Upper lobe of left lung (tissue), 6 donors: ENCODE results near the gene MMP24. TPM values are rescaled to one million over a fixed set of nuclear protein-coding genes. Genes with fewer than 3 reads are reported as not detected.

Source experiments
- ATAC-seq, 2 donors: fragments of 200-7000 bp; cut with Tn5 transposase; one replicate each; pipeline ENCODE4 v1.9.1; 2022; ENCODE audit warnings: mild to moderate bottlenecking in 2 of 2, moderate library complexity in 2 of 2; ENCODE audit not compliant: low FRiP score in 2 of 2
- DNase-seq, 2 donors: peaks; one replicate each; pipeline ENCODE4 v3.0.0-alpha.2; 2019 to 2020
- H3K27ac ChIP-seq, 4 donors: fragments of 200-600 bp; sonication (generic); one replicate each; pipeline ENCODE4 v1.5.1; 2016 to 2019
- H3K27me3 ChIP-seq, 4 donors: fragments of 200-600 bp; sonication (generic); one replicate each; pipeline ENCODE4 v1.5.1; 2017 to 2019
- H3K36me3 ChIP-seq, 4 donors: fragments of 200-600 bp; sonication (generic); one replicate each; pipeline ENCODE4 v1.5.1; 2016 to 2019
- H3K4me1 ChIP-seq, 4 donors: fragments of 200-600 bp; sonication (generic); one replicate each; pipeline ENCODE4 v1.5.1; 2018 to 2019
- H3K4me3 ChIP-seq, 4 donors: fragments of 200-600 bp; sonication (generic); one replicate each; pipeline ENCODE4 v1.5.1; 2017 to 2019; ENCODE audit warnings: mild to moderate bottlenecking in 2 of 4, moderate library complexity in 1 of 4
- H3K9me3 ChIP-seq, 4 donors: fragments of 200-600 bp; sonication (generic); one replicate each; pipeline ENCODE4 v1.5.1; 2018 to 2019
- CTCF ChIP-seq, 6 experiments: fragments of 450-650 bp in 4 of 6; fragments of 200-600 bp in 2 of 6; sonication (generic) in 2 of 6; IDR thresholded peaks; one replicate each; pipeline ENCODE4 v1.5.1; 2016 to 2019; ENCODE audit warnings: antibody characterized with exemption in 6 of 6
- EP300 ChIP-seq, 4 donors: sonication (generic); formaldehyde crosslinking; IDR thresholded peaks; one replicate each; pipeline ENCODE4 v1.5.1; 2017; ENCODE audit warnings: antibody characterized with exemption in 4 of 4, control low read depth in 2 of 4
- POLR2A ChIP-seq, 4 donors: fragments of 450-650 bp; IDR thresholded peaks; one replicate each; pipeline ENCODE4 v1.5.1; 2016 to 2017; ENCODE audit warnings: antibody characterized with exemption in 4 of 4, mild to moderate bottlenecking in 2 of 4
- POLR2AphosphoS5 ChIP-seq, 2 donors: sonication (generic); formaldehyde crosslinking; IDR thresholded peaks; one replicate each; pipeline ENCODE4 v1.5.1; 2017; ENCODE audit warnings: antibody characterized with exemption in 2 of 2
- WGBS, 2 donors: methylation state at CpG; one replicate each; pipeline ENCODE4 v1.1.5; 2017 to 2018; 5-methylcytosine and 5-hydroxymethylcytosine counted together
- total RNA-seq, 6 donors: library from RNA; depleted of rRNA in 4 of 6; stranded (reverse); fragments of >200 nt in 4 of 6; gene quantifications; one replicate each; pipeline versions ENCODE4 v1.1.0 to v1.2.1, GENCODE V29; 2016 to 2021
- donor health status: DM: no; HTN: no; CAD: no; lungs with moderate emphysema.
- donor health status: DM: no; HTN: yes; CAD: no; lungs with severe emphysema.

Gene MMP24
- total RNA-seq, 6 donors from 2014 or later: 7.3 to 25.4 (median 15.6) TPM

DNA sequence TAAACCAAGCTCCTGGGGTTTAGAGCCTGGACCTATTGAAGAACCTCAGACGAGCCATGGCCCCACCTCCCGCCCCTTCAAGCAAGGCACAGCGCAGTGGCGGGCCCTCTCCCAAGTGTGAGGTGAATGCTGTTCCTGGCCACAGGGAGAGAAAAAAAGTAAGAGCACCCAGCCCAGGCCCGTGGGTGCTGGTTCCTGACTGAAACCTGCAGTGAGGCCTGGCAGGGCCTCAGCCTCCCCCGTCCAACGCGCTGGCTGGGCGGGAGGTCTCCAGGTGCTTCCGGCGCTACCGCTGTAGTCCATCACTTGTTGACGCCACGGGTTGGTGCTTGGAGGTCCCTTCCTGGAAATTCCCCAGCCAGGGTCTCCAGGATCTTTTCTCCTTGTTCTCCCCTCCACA lies 71.2 kb downstream of the MMP24 start:
- H3K36me3 ChIP-seq: no peaks in the 10 kb centered on the region
- TF ChIP-seq POLR2AphosphoS5 (IDR thresholded peaks at IDR 0.05): no peak
- TF ChIP-seq POLR2A (IDR thresholded peaks at IDR 0.05): no peak
- TF ChIP-seq EP300 (IDR thresholded peaks at IDR 0.05): no peak
- TF ChIP-seq CTCF (IDR thresholded peaks at IDR 0.05): no peak
- H3K27ac ChIP-seq: no peak overlapping the region
- ATAC-seq (no peak), DNase-seq (peak in 1 of 2 donors; percentile 60)
- no peaks in the 10 kb centered on the region for H3K9me3 ChIP-seq
- no peaks in the 10 kb centered on the region for H3K4me1 ChIP-seq
- no peaks in the 10 kb centered on the region for H3K27me3 ChIP-seq
- WGBS, 2 donors: 85% methylated on average over 14 of the region's 14 CpGs
- H3K4me3 ChIP-seq: no peak overlapping the region

DNA sequence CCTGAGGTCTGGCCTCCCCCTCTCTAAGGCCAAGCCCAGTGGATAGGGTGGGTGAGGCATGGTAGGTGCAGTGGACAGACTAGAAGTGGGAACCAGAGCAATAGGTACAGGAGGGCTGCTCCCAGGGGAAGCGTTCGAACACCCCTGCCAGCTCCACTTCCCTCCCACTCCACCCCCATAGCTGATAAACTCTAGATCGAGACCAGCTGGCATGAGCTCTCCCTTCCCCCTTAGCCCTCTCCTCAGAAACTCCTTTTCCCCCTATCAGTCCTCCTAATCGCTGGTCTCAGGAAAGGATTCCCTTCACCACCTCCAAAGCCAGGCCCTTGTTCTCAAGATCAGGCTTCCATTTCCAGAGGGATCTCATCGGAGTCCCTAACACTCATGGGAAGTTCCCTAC lies 71.8 kb downstream of the MMP24 start:
- Histone ChIP-seq H3K27ac (no peak overlapping the region), H3K4me3 (no peak overlapping the region), H3K36me3 (peaks cover 0 to 4% (median 0%) of the 10 kb centered on the region in 4 donors), H3K9me3 (no peaks in the 10 kb centered on the region), H3K27me3 (no peaks in the 10 kb centered on the region), H3K4me1 (no peaks in the 10 kb centered on the region)
- 54 to 60% methylated on average over 5 of the region's 5 CpGs for WGBS, 2 donors
- ATAC-seq (no peak), DNase-seq (no peak)
- TF ChIP-seq CTCF (IDR thresholded peaks at IDR 0.05) (no peak), POLR2A (IDR thresholded peaks at IDR 0.05) (no peak), POLR2AphosphoS5 (IDR thresholded peaks at IDR 0.05) (no peak), EP300 (IDR thresholded peaks at IDR 0.05) (no peak)

DNA sequence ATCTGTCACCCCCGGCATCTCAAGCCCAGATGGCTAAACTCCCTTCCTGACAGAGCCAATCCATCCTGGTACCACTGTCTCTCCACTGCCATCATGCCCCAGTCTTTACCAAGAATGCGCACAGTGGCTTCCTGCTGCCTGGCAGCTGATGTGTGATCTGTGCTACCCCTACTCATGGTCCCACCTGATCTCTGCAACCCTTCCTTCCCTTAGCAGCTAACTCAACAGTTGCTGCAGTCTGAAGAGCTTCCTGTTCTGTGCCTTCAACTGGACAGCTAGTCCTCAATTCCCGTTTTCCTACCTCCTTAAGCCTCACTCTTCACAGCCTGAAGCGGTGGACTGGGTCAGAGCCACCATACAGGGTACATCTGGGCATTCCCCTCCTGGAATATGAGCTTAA lies 73.3 kb downstream of the MMP24 start:
- no peak for DNase-seq
- no peak overlapping the region for H3K4me3 ChIP-seq
- no peaks in the 10 kb centered on the region for H3K27me3 ChIP-seq
- no peak for ATAC-seq
- H3K4me1 ChIP-seq: peaks cover 0 to 8% (median 2%) of the 10 kb centered on the region in 4 donors
- H3K9me3 ChIP-seq: no peaks in the 10 kb centered on the region
- WGBS, 2 donors: 56 to 59% methylated on average over 4 of the region's 4 CpGs
- no peak for TF ChIP-seq POLR2A (IDR thresholded peaks at IDR 0.05)
- TF ChIP-seq CTCF (IDR thresholded peaks at IDR 0.05): no peak
- no peak for TF ChIP-seq EP300 (IDR thresholded peaks at IDR 0.05)
- TF ChIP-seq POLR2AphosphoS5 (IDR thresholded peaks at IDR 0.05): no peak
- no peak overlapping the region for H3K27ac ChIP-seq
- peaks cover 0 to 6% (median 0%) of the 10 kb centered on the region in 4 donors for H3K36me3 ChIP-seq

- 85 to 96% methylated on average over 4 of the region's 4 CpGs for WGBS, 2 donors
- Histone ChIP-seq H3K9me3 (no peaks in the 10 kb centered on the region), H3K36me3 (peaks cover 0 to 6% (median 0%) of the 10 kb centered on the region in 4 donors)
Measured at GRCh38 chr20:35300469-35301262, 74.2 kb downstream of the MMP24 start.

More at GRCh38 chr20:35300469-35301262, 74.2 kb downstream of the MMP24 start:
- H3K27me3 ChIP-seq: no peaks in the 10 kb centered on the region
- H3K4me3 ChIP-seq: no peak overlapping the region
- H3K27ac ChIP-seq: no peak overlapping the region
- H3K4me1 ChIP-seq: peaks cover 0 to 8% (median 3%) of the 10 kb centered on the region in 4 donors
- no peak for ATAC-seq
- no peak for TF ChIP-seq CTCF (IDR thresholded peaks at IDR 0.05)
- no peak for DNase-seq
